GM21360 (cell line): Measurements from ENCODE around the gene AHDC1.
"Not testable (repeated sequence)": the region's sequence is repeated elsewhere in the genome, so short reads cannot be mapped to it uniquely, and the experiment has no call there.

Experiments used
- ATAC-seq: cut with Tn5 transposase; IDR thresholded peaks from one replicate; pipeline ENCODE4 v1.9.1; 2021; ENCODE audit warnings: mild to moderate bottlenecking, moderate library complexity; ENCODE audit not compliant: unreplicated experiment

Gene AHDC1

DNA sequence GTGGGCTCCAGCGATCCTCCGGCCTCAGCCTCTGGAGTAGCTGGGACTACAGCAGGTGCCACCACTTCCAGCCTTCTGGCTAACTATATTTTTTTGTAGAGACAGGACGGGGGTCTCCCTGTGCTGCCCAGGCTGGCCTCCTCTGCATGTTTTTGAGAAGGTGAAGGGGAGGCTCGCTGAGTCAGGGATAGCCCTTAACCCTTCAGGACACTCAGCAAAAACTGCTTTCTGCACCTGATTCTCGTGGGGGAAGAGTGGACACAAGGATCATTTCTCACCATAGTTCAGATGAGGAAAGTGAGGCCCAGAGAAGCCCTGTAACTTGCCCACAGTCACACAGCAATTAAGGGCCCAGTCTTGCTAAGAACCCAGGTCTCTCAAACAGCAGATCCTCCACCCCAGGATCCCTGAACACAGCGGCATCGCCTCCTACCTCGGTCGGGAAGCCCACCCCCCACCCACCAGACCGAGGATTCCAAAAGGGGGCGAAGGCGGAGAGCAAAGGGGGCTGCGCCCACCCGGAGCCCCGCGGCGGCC lies 29.8 kb upstream of the AHDC1 start:
- no peak for ATAC-seq

- ATAC-seq = no peak
Observed at GRCh38 chr1:27633298-27633610, 29.3 kb upstream of the AHDC1 start.

GRCh38 chr1:27632387-27633297 lies 28.7 kb upstream of the AHDC1 start:
- ATAC-seq = no peak

GRCh38 chr1:27630859-27631491 lies 27.0 kb upstream of the AHDC1 start:
- ATAC-seq = peak; percentile 13

DNA sequence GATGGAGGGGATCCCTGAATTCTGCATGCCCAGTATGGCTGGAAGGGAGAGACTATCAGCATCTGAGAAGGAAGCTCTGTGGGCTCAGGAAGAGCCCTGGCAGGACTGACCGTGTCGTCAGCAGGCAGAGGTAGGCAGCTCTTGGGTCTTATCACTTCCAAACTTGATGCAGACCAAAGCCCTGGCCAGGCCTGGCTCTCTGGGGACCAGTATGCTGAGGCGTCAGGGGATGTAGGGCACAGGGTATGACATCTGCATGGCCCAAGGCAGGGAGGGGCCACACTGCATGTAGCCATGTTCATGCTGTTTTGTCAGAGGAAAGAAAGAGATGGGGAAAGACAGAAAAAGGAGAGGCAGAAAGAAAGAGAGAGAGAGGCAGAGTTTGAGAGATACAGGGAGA lies 24.8 kb upstream of the AHDC1 start:
- no peak for ATAC-seq

GRCh38 chr1:27627733-27628132 lies 23.8 kb upstream of the AHDC1 start:
- ATAC-seq = not testable (repeated sequence)

GRCh38 chr1:27627061-27627460 lies 23.1 kb upstream of the AHDC1 start:
- no peak for ATAC-seq

DNA sequence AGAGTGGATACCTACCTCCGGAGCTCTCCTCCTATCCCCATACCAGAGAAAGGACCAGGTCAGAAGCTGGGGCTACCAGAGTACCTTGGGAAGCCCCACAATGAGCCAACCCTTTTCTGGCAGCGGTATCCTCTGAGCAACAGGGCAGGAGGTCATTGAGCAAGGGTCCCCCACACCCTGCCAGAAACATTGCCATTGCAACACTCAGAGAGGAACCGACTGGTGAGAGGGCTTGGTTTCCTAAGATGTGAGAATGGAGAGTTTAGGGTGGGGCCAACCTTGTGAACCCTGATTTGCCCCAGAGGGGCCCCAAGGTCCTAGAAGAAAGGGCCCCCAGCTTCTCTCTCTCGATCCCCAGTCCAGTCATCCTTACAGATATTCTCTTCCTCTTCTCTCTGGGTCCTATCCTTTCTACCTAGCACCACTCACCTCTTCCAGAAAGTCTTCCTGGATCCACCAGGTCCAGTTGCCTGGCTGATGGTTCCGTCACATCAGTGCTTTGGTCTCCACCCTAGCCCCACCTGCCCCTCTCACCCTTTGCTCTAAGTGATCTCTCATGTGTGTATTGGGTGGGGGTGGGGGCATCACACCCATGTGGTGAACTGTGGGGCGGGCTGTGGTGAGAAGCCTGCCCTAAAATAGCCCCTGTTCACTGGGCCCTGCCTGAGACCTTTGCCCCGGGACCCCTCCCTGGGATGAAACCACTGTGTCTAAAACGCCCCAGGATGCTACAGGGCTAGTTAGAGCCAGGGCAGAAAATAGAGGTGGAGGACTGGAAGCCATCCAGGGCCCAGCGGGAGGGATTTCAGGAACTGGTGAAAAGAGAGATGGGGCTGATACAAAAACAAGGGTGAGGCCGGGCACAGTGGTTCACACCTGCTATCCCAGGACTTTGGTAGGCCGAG lies 22.3 kb upstream of the AHDC1 start:
- no peak for ATAC-seq

DNA sequence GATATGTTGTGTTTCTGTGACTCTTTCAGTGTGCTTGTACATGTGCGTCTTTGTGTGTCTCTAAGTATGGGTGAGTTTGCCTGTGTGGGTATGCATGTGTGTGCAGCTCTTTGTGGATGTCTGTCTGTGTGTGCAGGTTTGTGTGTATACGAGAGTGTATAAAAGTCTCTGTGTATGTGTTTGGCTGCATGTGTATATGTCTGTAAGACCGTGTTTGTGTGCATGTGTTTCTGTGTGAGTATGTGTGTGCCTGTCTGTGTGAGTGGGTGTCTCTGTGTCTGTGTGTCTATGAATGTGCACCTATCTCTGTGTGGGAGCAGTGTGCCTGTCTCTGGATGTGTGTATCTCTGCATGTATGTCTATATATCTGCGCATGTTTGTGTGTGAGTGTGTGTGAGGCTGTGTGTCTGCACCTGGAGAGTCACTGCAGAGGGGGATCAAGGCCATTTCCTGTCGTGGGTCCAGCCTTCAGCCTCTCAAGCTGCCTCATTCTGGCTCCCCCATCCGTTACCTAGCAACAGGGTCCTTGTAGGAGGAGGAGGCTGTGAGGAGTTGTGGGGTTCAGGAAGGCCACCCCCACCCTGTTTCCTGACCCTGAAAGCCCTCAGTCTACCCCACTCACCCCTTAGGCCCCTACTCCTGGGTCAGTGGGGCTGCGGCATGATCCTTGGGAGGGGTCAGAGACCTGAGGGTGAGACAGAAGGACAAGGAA lies 20.7 kb upstream of the AHDC1 start:
- no peak for ATAC-seq

- ATAC-seq = no peak
Observed at GRCh38 chr1:27623327-27624212, 19.6 kb upstream of the AHDC1 start.

GRCh38 chr1:27622828-27623227 lies 18.9 kb upstream of the AHDC1 start:
- ATAC-seq = no peak

DNA sequence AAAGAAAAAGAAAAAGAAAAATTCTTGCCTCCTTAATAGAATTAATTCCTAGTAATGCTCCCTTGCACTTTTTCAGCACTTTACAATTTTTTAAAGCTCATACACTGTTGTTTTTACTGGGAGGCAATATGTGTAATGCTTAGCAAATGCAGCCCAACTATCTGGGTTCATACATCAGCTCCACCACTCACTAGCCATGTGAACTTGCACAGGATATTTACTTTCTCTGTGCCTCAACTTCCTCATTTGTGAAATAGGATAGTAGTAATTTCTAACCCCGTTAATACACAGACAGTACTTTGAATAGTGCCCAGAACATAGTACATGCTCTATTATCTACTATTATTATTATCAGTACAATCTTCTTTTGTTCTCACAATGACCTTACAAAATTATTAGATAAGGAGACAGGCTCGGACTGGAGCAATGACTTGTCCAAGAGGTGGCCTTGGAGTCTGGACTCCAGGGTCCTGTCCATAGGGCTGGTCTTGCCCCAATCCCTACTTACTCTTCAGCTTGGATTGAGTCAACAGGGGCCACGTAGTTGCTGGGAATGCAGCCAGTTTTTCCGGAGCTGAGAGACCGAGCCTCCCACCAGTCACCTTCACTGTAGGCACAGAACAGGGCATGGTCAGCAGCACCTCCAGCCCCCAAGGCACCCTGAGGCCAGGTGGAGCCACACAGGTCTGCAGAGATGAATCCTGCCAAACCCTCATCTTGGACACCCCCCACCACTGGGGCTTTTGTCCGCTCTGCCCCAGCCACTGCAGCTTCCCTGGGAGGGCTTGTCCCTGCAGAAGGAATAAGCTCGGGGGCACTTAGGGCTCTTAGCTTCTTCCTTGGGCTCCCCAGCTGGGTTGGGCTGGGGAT lies 17.3 kb upstream of the AHDC1 start:
- ATAC-seq = no peak

DNA sequence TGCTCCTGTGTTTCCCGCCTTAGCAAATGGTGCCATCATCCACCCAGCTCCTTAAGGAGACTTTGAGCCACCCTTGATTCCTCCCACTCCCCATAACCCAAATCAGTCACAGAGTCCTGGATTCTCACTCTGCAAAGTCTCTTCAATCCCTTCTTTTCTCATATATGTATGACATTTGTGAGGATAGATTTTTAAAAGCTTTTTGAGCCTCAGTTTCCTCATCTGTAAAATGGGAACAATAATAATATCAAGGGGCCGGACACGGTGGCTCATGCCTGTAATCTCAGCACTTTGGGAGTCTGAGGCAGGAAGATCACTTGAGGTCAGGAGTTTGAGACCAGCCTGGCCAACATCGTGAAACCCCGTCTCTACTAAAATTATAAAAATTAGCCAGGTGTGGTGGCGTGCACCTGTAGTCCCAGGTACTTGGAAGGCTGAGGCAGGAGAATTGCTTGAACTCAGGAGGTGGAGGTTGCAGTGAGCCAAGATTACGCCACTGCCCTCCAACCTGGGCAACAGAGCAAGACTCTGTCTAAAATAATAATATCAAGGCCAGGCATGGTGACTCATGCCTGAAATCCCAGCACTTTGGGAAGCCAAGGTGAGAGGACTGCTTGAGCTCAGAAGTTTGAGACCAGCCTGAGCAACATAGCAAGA lies 16.0 kb upstream of the AHDC1 start:
- not testable (repeated sequence) for ATAC-seq

GRCh38 chr1:27618341-27619082 lies 14.6 kb upstream of the AHDC1 start:
- no peak for ATAC-seq

DNA sequence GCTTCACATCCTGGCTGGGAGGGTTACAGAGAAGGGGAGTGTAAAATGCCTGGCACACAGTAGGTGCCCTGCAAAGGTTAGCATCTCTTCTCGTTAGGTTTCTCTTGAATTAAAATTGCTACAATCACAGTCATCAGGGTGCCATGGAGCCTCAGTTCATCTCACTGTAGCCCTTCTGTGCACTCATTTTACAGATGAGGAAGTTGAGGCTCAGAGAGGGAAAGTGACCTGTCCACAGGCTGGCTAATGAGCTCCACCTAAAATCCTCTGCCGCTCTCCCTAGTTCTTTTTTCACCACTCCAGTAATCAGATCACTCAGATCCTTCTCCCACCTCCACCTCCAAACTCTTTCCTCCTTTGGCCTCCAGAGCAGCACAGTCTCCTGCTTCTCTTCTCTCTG lies 13.5 kb upstream of the AHDC1 start:
- no peak for ATAC-seq

DNA sequence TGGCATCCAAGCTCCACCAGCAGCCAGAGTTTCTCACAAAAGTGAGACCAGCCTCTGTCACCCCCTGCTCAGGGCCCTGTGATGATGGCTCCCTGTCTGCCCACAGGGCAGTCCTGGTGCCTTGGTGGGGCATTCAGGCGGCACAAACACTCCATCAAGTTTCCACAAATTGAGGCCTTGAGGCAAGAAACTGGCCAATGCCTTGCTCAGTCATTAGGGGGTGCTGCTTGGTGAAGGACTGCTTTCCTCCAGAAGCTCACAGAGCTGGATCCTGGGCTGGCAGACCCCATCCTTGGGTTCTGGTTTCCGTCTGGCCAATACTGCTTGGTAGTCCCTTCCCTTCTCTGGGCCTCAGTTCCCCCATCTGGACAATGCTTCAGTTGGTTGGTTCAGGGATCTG lies 12.5 kb upstream of the AHDC1 start:
- ATAC-seq = no peak
